NCI-H1048 (cell line): Measurements from ENCODE around the gene SLC26A4.
"Not testable (repeated sequence)": the region's sequence is repeated elsewhere in the genome, so short reads cannot be mapped to it uniquely, and the experiment has no call there.

Experiments used
- DNase-seq: peaks from one replicate; lab custom pipeline; 2025; lab: John Stamatoyannopoulos, UW

Gene SLC26A4

DNA sequence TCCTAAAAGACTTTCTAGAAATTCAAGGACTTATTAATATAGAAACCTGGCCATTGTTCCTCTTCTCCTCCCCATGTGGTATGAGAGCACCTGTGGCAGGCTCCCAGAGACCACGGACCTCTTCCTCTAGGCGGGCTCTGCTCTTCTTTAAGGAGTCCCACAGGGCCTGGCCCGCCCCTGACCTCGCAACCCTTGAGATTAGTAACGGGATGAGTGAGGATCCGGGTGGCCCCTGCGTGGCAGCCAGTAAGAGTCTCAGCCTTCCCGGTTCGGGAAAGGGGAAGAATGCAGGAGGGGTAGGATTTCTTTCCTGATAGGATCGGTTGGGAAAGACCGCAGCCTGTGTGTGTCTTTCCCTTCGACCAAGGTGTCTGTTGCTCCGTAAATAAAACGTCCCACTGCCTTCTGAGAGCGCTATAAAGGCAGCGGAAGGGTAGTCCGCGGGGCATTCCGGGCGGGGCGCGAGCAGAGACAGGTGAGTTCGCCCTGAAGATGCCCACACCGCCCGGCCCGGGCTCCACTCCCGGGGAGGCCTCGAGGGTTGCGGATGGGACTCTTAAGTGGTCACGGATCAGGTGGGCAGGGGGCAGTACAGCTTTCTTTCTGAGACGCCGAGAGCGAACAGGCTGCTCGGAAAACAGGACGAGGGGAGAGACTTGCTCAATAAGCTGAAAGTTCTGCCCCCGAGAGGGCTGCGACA is at the start of gene SLC26A4:
SLC26A4 (plus strand) TSS at position 448 of the 700 bp plus-strand sequence. CDS start 814 bp downstream, outside the sequence.
- no peak for DNase-seq

DNA sequence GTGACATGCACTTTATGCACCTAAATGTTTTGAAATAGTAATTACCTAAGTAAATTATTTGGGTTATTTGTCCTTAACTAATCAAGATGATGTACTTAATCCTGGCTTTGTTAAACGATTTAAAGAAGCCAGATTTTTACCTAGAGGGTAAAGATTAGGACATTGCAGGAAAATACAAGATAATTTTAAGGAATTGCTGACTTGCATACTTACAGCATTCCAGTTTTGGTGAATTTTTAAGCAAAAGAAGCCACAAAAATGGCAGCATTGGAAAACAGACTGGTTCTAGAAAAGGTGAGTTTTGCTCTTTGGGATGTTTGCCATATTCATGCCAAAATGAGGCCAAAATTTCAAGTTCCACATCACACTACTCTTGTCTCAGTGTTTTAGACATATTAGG is 47.2 kb upstream of the SLC26A4 start:
- no peak for DNase-seq

DNA sequence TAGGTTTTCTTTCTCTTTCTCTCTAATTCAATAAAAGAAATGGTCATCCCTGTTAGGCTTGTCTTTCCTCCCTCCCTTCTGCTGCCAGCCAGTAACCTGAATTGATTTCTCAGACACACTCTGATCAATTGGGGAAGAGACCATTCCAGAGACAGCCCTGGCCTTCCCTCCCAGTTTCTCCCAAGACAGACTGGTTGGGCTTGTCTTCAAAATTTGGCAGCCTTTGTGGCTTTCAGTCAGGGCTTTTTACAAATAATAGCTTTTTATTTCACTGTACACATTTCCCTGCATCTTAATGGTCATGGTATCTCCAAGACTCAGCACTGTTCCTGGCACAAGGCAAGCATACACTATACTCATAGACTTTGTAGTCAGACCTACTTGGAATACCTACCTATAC is 46.7 kb upstream of the SLC26A4 start:
- DNase-seq = no peak

DNA sequence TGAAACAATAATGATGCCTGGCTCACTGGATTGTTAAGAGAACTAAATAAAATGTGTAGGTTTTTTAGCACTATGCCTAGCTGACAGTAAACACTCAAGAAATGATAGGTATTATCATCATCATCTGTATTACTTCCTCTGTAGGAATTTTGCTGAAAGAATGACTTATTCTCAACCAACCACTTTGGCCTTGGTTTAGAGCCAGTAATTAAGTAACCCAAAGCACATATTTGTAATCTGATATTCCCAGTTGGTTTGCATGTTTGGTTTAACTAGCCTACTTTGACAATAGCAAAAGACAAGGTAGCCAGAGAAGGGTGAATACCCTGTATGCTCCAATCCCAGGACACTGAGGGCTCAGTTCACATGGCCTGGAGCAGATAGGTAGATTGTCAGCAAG is 46.2 kb upstream of the SLC26A4 start:
- no peak for DNase-seq

DNA sequence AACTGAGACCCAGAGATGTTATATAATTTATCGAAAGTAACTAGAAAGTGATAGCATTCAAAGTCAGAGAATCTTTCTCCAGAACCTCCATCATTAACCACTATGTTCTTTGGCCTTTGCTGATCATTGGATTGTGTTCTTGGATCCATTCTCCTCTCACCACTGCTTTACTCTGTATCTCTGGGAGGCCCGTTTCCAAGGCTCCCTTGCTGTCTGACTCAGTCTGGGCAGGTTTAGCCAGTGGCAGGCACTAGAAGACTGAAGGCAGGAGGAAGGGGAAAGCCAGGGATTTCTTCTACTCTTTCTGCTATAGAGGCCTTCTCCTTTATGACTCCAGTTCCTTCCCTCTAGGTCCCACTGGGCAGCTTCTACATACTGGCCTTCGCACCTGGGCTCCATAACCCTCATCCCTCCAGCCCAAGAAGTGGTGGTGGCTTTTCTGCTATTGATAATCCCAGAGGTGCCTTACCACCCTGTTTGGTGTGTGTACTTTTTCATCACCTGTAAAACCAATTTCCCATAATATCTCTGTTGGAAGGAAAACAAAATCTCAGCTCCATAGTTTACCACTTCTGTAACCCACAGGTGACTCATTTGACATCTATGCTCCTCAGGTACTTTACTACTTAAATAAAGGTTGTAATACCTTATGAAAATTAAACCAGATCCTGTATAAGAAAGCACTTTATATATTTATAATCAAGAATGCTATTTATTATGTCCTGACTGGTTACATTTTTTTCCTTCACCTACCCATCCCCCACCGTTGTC is 44.5 kb upstream of the SLC26A4 start:
- DNase-seq = no peak

DNA sequence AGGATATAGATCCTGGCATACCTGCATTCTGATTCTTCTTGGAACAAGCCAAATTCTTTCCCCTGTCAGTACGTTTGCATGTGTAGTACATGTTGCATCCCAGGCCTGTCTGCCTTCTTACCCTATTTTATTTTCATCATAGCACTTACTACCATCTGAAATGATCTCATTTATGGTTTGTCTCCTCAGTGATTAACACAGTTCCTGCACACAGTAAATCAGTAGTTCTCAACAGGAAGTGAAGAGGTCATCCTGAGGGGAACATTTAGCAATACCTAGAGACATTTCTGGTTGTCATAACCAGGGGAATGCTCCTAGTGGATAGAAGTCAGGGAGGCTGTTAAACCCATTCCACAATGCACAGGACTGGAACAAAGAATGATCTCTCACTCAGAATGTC is 38.2 kb upstream of the SLC26A4 start:
- DNase-seq = no peak

DNA sequence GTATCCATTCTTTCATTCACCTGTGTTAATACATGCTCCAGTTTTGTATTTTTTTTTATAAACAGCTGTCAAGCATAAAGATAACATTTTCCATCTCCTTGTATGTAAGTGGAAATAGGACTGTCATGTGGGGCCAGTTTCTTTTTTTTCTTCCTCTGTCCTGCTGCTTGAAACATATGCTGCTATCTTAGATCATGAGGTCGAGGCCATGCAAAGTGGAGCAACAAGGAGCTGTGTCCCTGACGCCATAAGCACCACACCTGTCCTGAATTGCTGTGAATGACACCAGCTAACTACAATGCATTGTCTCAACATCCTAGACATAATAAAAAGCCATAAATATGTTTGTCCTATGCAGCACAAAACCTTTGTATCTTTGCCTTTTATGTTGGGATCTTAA is 37.7 kb upstream of the SLC26A4 start:
- DNase-seq = no peak

DNA sequence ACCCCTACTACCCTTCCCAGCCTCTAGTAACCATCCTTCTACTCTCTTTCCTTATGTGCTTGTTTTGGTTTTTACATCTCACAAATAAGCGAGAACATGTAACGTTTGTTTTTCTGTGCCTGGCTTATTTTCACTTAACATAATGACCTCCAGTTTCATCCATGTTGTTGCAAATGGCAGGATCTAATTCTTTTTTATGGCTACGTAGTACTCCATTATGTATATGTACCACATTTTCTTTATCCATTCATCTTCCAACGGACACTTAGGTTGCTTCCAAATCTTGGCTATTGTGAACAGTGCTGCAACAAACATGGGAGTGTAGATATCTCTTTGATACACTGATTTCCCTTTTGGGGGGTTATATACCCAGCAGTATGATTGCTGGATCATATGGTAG is 33.6 kb upstream of the SLC26A4 start:
- DNase-seq = no peak

DNA sequence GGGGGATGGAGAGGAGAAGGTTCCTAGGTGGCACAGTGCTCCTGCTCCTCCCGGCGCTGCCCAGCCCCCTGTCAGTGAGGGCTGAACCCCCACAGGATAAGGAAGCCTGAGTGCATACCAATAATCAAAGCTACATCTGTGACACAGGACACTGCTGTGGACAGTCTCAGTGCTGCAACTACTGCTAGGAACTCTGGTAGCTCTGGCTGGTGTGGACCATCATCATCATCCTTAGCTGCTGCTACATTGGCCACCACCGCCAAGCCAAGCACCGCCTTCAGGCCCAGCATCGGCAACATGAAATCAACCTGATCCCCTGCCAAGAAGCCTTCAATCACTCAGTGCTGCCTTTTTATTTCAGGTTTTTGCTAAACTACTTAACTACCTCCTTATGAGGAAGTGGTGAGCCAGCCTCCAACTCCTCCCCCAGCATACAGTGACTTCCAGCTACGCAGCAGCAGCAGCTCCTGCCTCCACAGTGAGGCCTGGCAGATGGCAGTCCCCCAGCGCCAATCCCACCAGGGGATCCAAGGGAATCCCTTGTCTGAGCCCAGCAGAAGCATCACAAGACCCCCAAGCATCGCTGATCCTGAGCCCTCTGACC is 32.1 kb upstream of the SLC26A4 start:
- DNase-seq = no peak

DNA sequence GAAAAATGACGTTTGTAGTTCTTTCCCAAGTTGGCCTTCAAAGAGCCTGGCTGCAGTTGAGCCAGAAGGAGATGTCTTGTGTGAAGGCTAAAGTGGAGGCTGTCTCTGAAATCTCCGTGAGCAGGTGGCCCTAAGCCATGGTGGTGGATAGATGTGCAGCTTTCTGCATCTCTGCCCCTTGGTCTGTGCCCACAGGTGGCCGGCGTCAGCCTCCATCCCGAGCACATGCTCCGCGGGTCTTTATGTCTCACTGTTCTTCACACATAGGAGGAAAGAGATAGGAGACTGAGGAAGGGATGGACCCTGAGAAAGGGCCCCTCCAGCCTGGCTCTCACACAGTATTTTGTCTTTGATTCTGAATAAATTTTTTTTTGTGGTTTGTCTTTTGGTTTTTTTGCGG is 30.3 kb upstream of the SLC26A4 start:
- no peak for DNase-seq

DNA sequence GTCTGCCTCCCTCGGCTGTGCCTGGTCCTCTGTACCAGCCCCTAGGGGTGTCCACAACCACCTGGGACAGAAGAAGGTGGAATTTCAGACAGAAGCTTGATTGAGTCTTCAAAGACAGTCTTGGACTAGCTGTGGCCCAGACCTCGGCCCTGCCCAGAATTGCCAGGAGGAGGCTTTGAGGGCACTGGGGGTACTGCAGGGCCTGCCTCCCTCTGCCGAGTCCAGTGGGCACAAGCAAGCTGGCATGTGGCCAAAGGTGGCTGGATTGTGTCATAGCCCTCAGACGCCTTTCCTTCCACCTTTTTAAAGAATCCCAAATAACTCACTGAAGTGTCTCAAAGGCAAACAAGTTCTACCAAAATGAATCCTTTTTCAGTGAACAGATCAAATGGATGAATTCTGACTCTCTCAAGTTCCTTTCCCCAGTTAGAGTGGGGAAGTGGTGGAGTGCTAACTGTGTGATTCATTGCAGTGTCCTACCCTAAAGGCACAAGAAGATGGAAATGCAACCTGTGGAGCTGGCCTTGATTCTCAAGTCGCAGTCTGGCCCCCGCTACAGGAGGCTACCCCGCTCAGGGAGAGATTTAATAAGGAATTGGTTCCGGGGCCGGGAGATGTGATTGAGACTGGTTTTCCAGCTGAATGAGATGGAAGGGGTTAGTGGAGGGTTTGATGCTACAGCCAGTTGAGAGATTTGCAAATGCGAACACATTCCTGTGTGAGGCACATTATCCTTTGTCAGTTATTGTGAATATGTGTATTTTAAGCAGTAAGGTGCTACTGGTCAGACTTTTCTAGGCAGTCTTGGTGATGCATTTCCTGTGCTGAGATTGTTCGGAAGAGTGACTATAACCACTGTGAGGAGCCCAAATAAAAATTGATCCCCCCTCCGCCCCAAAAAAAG is 28.8 kb upstream of the SLC26A4 start:
- no peak for DNase-seq

DNA sequence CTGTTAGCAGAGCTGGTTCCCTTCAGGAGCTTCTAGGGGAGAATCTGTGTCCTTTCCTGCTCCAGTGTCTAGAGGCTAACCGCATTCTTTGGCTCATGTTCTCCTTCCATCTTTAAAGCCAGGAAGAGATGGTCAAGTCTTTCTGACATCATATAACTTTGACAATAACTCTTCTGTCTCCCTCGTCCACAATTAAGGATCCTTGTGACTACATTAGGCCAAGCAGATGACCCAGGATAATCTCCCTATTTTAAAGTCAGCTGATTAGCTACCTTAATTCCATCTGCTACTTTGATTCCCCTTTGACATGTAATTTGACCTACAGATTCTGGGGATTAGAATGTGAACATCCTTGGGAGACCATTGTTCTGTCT is 28.1 kb upstream of the SLC26A4 start:
- DNase-seq = no peak

DNA sequence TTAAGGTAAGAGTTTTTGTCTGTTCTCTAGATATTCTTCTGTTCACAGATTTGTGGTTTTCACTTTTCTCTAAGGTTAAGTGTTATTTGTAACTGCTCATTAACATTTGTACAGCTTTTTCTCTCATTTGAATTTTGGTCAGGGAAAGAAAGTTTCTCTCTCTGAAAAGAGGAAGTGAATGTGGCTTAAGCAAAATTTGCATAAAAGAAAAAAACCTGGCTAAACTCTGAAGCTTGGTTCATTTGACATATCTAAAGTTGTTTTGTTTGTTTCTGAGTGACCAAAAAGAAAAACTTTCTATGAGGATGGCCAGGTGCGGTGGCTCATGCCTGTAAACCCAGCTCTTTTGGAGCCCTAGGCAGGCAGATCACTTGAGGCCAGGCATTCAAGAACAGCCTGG is 22.0 kb upstream of the SLC26A4 start:
- DNase-seq = no peak

DNA sequence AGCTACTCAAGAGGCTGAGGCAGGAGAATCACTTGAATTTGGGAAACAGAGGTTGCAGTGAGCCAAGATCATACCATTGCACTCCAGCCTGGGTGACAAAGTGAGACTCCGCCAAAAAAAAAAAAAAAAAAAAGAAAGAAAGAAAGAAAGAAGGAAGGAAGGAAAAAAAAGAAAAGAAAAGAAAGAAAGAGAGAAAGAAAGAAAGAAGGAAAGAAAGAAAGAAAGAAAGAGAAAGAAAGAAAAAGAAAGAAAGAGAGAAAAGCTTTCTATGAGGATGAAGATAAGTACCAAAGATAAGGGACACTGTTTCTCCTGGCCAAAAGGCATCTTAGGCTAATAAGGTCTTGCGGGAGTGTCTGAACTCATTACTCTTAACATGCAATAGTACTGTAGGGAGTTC is 21.6 kb upstream of the SLC26A4 start:
- DNase-seq = not testable (repeated sequence)

DNA sequence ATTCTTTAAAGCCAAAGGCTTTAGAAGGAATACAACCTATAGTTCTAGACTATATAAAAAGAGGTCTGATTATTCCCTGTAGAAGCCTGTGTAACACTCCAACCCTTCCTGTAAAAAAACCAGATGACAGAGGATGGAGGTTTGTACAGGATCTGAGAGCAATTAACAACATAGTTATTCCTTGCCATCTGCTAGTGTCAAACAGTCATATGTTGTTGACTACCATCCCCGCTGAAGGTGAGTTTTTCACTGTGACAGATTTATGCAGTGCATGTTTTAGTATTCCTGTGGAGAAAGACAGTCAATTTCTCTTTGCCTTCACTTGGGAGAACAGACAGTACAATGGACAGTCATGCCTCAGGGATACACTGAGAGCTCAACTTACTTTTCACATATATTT is 19.0 kb upstream of the SLC26A4 start:
- no peak for DNase-seq

DNA sequence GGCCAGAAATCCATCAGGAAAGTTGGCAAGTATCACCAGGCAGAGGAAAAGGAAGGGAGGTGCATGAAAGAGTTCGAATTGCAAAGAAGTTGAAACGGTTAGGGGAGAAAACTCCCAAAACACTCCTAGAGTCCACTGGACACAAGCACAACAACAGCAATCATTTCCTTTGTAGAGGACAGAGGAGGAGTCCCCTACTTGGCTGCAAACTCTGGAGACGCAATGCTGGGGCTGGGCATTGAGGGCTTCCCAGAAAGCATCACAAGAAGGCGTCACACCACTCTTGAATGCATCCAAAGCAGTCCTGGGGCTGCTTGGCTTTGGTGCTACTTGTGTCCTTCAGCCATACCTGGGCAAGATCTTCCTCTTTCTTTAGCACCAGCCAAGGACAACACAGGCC is 18.1 kb upstream of the SLC26A4 start:
- DNase-seq = no peak

DNA sequence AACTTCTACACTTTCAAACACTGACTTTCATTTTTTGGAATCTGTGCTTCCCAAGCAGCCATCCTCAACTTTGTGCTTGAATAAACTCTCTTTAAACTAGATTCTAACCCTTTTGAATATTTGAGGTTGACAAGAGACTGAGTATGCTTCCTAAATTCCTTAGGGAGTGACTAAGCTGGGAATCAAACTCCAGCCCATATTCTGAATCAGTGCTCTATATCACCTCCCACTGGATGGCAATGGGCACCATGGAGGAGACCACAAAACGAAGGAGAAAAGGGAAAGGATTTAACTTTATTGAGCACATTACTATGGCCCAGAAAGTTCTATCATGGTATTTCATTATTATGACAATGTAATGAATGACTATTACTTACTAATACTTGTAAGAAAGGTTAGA is 17.2 kb upstream of the SLC26A4 start:
- no peak for DNase-seq

DNA sequence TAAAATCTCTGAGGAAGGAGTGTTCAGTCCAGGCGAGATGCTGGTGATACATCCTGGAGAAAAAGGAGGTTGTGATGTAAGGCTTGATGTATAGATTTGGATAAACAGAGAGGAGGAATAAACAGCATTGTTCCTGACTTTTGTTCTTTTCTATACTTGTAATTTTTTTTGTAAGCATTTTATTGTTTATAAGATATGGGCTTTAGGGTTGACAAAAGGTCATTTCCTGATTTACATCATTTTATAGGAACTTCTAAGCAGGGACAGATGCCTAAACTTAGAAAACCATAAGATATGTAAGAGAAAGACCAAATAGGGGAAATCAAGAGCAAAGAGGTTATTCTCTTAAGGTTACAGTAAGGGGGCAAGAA is 16.7 kb upstream of the SLC26A4 start:
- no peak for DNase-seq

DNA sequence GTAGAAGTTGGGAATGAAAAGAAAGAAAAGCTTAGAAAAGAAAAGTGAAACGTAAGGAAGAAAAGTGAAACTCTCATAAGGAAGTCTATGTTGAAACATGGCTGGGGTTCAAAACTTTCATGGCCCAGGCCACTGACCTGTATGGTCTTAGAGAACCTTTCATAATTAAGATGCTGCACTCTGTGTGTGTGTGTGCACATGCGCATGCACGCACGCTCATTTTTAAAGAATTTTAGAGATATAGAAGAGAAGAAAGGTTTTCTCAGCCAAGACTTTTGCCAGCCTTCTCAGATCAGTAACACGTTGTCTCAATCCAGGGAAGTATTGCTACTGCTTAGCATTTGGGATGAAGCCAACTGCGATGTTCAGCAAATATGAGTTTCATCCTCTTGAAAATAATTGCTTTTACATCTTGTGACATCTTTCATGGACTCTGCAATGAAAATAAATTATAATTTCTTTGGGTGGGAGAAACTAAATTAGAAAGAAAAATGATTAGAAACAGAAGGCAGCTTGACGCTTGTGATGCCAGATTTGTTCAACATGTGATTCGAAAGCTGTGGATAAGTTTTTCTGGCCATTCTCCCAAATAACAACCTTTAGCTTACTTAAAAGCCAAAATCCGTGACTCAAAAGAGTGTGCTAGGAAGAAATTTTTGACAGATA is 16.2 kb upstream of the SLC26A4 start:
- no peak for DNase-seq

DNA sequence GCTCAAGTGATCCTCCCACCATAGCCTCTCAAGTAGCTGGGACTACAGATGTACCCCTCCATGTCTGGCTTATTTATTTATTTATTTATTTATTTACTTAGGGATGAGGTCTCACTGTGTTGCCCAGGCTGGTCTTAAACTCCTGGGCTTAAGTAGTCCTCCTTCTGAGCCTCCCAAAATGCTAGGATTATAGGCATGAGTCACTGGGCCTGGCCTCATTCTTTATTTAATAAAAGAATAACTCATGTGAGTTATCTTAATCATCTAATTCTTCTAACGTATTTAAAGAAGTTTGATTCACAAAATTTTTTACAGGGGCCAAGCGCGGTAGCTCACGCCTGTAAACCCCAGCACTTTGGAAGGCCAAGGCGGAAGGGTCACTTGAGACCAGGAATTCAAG is 8.0 kb upstream of the SLC26A4 start:
- no peak for DNase-seq

DNA sequence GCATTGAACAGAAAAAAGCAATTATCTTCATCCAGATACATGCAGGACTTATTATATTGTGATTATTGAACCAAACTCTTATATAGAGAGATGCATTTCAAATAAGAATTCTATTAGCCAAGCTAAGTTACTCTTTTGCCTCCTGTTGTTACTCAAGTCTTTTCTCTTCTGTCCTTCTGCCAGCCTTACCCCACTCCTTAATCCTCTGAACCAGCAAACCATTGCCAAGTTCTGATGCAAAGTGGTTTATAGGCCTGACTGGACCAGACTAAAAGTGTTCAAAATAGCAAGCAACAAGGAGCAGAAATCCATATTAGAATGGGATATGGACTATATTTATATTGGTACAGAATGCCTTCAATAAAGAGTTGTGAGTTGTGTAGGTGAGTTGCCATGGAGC is 2.2 kb upstream of the SLC26A4 start:
- no peak for DNase-seq

DNA sequence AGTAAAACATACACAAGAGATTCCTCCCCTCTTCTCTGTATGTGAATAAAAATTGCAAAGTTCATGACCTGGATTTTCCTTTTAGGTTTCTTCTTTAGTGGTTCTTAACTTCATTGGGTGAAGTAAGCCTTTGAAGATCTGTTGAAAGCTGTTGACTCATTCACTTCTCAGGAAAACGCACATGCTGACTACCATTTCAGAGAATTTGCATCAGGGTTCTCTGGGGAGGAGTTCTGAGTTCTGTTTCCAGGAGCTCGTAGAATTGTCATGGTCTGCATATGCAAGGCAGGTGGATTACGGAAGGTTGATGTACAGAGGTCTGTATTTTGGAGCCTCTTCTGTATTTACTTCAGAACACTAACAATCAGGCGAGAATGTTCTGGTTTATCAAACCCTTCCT is 962 bp upstream of the SLC26A4 start:
- no peak for DNase-seq
